Eye (tissue), 1 donor: ENCODE results near the gene CHST15.

Experiments used
- DNase-seq: peaks from one replicate; pipeline ENCODE4 v3.0.0-alpha.2; 2015

CHST15 gene

DNA sequence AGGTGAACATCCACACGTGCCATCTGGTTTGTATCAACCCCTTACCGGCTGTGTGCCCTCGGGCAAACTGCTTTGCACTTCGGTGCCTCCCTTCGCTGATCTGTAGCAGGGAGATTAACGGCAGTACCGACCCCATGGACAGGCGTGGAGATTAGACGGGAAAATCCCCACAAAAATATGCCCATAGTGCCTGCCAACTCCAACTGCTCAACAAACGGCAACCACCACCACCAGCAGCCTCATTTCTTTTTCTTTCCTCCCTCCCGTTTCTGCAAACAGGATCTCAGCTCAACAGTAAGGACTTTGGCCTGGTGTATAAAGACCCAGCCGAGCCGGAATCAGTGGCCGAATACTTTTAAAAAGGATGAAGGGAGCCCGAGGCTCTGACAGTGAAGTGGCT, 31.0 kb downstream of the CHST15 start:
- no peak for DNase-seq

DNA sequence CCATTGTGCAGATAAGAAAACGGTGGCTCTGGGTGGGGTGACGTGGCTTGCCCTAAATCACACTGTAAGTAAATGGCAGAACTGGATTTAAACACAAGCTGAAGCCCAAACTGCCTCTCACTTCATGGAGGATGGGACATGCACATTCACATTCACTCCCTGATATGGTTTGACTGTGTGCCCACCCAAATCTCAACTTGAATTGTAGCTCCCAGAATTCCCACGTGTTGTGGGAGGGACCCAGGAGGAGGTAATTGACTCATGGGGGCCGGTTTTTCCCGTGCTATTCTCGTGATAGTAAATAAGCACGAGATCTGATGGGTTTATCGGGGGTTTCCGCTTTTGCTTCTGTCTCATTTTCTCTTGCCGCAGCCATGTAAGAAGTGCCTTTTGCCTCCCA, 32.4 kb downstream of the CHST15 start:
- no peak for DNase-seq

DNA sequence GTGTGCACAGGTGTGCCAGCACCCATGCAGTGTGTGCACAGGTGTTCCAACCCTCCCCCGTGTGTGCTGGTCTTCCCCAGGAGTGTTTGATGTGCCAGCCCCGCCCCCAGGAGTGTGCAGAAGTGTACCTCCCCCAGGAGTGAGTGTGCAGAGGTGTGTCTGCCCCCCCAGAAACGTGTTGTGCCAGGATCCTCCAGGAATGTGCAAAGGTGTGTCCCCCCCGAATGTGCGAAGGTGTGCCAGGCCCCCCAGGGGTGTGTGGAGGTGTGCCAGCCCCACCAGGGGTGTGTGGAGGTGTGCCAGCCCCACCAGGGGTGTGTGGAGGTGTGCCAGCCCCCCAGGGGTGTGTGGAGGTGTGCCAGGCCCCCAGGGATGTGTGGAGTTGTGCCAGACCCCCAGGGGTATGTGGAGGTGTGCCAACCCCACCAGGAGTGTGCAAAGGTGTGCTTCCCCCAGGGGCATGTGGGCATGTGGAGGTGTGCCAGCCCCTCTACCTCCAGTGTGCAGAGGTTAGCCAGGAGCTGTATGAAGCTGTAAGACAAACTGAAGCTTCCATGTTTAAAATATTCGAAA, 33.2 kb downstream of the CHST15 start:
- DNase-seq = no peak

DNA sequence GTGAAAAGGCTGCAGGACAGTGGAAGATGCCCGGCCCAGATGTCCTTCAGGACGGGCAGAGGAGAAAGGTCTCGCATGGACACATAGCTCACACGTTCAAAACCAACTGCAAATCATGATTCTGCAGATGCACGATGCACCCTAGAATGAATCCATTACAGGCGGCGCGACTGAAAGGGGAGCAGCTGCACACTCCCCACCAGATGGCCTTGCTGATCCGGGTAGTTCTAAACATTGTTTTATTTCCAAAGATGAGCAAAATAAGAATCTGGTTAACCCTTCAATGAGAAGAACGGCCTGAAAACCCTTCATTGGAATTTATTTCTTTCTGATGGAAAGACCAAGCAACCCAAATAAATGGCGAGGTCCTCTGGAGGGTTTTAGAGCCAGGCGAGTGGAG, 33.8 kb downstream of the CHST15 start:
- no peak for DNase-seq

DNA sequence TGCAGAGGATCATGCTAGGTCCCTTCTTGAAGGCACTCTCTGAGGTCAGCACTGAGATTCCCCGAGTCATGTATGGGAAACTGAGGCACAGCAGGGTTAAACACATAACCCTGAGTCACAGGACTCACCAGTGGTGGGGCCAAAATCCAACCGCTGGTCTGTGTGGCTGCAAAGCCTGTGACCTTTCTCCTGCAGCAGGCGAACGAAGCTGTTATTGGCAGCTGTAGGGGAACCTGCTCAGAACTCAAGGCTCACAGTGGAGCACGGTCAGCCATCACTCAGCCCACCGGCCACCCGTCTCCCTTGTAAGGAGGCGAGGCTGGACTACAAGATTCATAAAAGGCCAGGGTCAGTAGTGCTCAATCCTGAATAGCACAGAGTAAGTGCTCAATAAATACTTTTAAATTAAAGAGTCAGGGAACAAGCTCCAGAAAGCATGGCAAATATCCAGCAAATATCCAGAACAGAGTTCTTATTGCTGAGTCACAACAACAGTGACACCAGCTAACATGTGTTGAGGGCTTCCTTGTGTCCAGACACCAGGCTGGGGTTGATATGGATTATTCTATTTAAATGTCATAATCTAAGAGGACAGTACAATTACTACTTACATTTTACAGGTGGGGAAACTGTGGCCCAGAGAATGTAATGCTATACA, 34.9 kb downstream of the CHST15 start:
- DNase-seq = no peak

DNA sequence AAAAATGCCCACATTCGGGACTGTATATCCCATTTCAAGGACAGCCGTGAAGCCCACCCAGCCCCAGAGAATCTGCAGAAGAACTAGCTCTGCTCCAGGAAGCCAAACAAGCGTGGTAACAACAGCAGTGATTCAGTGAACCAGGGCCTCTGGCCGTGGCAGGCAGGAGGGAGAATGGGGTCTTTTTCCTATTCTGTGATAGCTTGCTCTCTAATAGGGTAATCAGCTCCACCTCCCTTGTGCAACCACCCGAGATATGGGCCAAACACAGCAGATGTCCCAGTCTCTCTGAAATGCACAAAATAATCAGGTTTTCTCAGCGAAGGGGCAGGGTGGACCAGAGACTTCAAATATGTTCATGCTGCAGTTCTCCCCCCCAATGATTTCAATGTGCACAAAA, 35.8 kb downstream of the CHST15 start:
- peak; percentile 65 for DNase-seq

DNA sequence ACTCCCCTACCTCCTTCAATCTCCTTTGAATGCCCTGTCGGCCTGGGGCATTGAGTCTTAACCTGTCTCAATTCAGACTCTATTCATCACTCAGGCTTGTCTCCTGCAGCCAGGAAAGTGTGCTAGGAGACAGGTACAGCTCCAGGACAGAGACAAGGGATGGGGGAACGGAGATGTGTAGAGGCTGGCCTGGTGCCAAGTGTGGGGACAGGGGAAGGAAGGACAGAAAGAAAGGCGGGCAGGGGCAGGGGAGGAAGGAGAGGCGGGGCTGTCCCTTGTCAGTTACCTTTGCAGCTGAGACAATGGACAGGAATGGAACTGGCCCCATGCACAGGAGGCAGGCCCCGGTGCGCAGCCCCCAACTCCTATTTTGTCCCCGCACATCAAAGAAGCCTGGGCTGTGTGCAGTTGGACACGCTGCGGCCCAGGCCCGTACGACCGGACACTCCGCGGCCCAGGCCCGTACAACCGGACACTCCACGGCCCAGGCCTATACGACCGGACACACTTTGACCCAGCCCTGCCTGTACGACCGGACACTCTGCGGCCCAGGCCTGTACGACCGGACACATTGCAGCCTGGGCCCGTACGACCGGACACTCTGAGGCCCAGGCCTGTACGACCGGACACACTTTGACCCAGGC, 36.9 kb downstream of the CHST15 start:
- no peak for DNase-seq

DNA sequence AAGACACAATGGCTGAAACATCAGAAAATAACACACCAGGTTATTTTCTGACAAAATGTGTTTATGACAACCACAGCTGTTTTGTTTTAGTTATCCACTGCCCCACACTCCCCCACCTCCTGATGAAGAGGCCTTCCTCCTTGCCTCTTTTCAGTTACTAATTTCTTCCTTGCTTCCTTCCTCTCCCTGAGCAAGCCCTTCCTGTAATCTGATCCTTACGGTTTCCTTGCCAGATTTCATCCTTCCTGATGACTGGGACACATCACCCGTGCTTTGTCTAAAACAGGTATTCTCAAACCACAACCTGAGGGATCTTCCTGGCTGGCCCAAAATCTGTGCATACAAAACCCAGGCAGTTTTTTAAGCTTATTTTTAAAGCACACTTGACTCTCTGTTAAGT, 39.4 kb downstream of the CHST15 start:
- no peak for DNase-seq

DNA sequence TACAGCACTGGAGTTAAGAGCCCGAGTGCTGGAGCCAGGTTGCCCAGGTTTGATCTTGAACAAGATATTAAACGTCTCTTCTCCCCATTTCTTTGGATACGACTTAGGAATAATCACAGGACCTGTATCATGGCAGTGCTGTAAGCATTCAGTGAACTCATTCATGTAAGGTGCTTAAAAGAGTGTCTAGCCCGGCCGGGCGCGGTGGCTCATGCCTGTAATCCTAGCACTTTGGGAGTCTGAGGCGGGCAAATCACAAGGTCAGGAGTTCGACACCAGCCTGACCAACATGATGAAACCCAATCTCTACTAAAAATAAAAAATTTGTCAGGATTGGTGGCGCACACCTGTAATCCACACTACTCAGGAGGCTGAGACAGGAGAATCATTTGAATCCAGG, 40.8 kb downstream of the CHST15 start:
- DNase-seq = no peak

DNA sequence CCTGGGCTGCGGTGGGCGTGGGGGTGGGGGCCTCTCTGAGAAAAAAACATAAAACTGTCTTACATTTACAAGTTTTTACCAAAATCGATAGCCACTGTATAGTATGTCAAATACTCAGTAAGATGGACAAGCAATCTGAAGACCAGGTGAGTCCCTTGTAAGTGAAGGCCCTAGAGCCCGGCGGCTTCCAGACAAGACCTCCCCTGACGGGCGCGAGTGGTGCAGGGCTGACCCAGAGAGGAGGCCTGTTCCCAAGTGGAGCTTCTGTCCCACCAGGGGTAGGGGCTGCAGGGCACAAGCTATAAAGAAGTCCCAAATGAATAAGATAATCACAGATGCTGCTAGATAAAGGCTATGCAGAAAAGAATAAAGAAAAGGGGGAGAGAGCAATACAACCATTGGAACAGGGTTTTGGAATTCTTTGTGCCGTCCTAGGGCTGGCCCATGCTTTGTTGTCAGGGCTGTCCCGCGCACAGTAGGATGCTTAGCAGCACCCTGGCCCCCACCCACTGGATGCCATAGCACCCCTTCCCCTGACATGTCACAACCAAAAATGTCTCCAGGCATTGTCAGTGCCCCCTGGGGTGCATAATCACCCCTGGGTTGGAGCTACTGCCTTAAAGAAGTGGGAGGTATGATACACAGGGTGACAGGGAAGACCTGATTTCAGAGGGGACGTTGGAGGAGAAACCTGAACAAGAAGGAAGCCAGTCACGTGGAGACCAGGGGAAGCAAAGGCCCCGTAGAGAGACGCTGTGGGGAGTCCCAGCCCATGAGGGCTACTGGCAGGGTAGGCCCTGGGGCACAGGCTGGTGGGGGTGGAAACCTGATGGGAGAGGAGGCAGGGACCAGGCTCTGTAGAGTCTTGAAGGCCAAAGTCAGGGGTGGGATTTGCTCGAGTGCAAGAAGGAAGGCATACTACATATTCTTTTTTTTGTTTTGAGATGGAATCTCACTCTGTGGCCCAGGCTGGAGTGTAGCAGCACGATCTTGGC, 43.1 kb downstream of the CHST15 start:
- DNase-seq = no peak

DNA sequence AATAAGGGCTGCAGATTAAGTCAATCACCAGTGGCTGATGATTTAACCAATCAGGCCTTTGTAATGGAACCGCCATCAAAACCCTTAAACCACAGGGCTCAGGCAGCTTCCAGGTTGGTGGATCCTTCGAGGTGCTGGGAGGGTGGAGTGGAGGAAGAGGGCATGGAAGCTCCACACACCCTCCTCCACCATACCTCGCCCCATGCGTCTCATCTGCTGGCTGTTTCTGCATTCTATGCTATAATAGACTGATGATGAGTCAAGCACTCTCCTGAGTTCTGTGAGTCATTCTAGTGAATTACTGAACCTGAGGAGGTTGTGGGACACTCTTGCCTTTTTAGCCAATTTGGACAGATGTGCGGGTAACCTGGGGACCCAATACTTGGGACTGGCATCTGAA, 43.9 kb downstream of the CHST15 start:
- DNase-seq = no peak

DNA sequence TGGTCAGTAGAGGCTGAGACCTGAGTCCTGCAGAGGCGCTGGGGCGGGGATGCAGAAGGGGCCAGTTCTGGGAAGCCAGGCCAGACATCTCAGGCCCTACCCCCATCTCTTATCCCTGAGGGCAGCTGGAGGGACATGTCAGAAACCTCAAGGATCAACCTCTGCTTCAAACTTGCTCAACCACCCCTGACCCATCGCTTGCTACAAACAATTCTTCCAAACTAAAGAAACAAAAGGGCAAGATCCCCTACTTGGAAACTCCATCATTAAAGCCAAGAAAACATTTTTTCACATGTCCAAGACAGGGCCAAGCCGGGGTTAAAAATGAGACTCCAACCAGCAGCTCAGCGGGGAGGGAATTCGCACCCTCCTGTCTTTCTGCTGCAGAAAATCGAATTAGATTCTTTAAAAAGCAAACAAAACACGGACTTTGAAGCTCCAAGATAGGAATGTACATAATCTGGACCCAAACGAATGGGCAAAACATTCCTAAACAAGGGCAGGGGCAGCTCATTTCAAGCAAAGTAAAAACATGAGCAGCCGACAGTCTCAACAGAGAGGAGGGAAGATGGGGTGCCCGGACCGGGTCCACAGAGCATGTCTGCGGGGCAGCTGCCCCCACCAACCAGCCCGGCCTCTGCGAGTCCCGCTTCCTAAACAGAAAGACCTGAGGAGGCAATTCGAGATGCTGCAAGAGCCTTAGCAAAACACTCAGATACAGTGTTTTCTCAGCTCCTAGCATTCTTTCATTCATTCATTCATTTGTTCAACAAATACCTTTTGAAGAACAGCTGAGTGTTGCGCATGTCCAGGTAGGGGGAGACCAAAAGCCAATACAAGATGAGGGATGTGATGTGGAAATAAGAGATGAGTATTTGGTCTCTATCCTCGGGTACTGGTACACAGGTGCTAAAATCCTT, 44.8 kb downstream of the CHST15 start:
- peak; percentile 60 for DNase-seq

DNA sequence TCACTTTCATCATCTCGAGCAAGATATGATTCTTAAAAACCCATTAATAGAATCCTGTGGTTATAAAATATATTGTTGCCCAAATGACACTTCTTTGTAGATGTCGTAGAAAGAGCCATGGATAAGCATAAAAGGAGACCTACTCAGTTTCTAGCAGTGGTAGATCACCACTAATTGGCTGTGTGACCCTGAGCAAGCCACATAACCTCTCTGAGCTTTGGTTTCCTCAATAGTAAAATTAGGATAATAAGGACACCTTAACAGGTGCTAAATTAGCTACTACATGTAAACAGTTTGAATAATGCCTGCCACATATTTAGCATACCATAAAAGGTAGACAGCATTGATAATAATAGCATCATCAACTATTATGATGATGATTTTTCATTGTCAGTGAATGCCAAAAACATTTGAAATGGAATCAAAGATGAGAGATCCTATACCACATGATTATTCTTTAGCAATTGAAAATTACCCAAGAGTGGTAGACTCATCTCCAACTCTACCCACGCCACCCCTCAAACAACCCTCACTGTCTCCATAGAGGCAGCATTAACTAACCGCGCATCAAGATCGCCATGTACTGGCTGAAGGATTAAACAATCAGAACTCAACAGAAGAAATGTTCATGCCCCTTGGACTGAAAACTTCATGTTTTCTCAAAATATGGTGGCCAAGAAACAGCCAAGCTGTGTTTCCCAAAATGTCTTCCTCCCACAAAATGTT, 45.8 kb downstream of the CHST15 start:
- no peak for DNase-seq

DNA sequence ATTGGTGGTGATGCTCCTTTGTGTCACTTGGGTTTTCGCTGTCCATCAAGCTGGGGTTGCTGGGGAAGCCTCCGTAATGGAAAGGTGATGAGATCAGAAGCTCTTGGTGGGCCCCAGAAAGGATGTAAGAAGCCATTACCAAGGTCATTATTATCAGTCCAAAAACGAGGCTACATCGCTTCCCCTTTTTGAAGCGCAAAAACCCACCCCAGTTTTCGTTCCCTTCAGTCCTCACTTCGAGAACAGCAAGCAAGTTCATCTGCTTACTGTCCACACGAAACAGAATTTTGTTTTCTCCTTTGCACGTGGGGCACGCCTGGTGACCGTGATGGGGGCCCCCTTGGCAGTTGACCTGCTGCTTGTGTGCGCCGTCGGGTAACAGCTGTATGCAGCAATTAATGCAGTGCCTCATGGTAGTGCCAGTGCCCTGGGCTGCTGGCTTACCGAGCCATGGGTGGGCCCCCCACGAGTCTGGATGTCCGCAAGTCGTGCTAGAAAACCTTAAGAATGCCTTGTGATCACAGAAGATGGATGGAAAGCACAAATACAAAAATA, 47.5 kb downstream of the CHST15 start:
- no peak for DNase-seq

DNA sequence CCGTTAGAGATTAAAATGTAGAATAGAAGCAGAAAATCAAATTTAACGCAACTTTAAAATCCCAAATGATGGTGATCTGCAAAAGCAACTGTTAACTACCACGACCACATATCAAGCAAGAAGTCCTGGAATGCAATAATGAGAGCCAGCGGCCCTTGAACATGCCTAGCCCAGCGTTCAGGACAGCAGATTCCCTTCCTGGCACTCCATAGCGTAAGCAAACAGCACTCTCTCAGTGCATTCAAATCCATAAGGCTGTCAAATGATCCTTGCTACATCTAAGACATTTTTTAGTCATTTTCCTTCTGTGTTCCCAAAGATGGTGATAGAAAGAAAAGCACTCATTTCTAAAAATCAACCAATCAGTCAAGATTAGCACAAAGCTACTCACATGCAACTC, 48.1 kb downstream of the CHST15 start:
- peak; percentile 67 for DNase-seq

DNA sequence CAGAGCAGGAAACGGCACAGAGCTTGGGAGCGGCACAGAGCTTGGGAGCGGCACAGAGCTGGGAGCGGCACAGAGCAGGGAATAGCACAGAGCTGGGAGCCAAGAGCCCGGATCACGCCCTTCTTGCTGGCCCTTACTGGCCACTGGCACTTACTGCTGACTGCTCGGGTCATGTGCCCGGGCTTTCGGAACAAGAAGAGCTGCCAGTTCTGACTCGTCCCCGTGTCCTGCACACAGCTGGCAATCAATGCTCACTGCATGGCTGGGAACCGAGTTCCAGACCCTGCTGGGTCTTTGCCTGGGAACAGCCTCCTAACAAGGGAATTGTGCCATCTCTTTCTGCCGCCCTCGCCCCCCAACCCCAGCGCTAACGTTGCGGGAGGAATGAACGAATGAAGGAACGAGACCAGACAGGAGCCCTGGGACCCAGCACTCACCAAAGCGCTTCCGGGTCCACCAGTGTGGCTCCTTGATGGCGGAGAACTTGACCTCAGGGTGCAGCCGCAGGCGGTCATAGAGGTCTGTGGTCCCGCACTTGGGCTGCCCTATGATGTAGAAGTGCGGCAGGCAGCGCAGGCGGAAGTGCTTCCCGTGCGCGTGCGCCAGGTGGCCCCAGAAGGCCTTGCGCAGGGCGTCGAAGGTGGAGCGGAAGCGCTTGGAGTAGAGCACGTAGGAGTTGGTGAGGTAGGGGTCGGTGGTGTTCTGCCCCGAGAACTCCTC, 49.1 kb downstream of the CHST15 start:
- no peak for DNase-seq

DNA sequence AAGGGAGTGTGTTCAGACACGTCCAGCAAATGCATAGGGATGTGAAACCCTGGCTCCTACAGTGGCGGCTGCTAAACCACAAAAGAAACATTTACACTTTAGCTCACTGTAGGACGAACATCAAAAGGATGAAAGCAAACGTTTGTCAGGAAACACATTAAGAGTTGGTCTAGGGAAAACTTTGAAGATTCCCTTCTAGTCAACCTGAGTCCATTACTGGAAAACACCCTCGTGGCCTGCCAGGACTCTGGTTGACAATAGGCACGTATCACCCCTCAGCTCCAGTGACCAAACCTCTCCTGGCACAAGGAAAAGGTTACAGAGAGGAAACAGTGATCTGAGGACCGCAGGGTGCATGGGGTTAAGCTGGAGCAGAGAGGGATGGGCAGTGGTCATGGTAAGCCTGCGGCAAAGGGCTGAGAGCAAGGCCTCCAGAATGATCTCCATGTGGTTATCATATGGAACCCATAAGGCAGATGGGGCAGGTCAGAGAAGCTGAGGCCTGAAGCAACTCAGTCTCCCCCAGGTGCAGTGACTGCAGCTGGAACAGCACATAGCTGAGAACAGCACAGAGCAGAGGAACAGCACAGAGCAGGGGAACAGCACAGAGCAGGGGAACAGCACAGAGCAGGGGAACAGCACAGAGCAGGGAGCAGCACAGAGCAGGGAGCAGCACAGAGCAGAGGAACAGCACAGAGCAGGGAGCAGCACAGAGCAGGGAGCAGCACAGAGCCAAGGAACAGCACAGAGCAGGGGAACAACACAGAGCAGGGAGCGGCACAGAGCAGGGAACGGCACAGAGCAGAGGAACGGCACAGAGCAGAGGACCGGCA, 49.9 kb downstream of the CHST15 start:
- no peak for DNase-seq

DNA sequence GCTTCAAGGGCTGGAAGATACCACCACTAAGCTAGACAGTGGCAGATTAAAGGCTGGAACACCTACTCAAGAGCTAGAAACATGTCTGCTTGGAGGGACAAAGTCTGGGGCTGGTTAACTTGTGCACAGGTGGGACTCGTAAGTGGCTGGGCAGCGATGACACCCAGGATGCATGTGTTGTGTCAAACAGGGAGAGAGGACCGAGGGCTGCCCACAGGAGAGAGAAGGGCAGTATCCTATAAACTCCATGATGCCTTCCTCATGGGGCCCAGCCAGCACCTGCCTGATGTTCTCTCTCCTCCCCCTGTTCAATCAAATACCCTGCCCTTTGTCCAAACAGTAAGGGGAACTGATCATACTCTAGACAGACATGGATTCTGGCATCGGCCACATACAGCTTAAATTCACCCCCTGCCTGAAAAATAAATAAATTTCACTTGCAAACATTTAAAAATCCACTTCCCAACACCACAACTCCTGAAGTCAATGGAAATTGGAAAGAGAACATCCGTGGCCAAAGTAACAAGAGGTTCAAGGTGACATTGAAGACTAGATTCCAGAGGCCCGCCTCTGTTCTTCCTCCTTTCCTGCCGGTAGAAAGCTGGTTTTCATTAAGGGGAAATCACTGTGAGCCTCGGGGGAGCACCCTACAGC, 50.6 kb downstream of the CHST15 start:
- DNase-seq = no peak
